HG03039 (cell line): ENCODE measurements around the gene NGRN.
"Not testable (repeated sequence)": the region's sequence is repeated elsewhere in the genome, so short reads cannot be mapped to it uniquely, and the experiment has no call there.

Experiments
- ATAC-seq: cut with Tn5 transposase; IDR thresholded peaks from one replicate; pipeline ENCODE4 v1.9.1; 2021; ENCODE audit warnings: mild to moderate bottlenecking, moderate library complexity; ENCODE audit not compliant: unreplicated experiment

NGRN gene

GRCh38 chr15:90281637-90282036, 16.2 kb downstream of the NGRN start:
- not testable (repeated sequence) for ATAC-seq

GRCh38 chr15:90286678-90287077, 21.2 kb downstream of the NGRN start:
- no peak for ATAC-seq

GRCh38 chr15:90287101-90287500, 21.6 kb downstream of the NGRN start:
- no peak for ATAC-seq

- ATAC-seq, result no peak
These were observed 22.5 kb downstream of the NGRN start for GRCh38 chr15:90287946-90288345.

- ATAC-seq, result no peak
These were observed 26.3 kb downstream of the NGRN start for GRCh38 chr15:90291679-90292356.

GRCh38 chr15:90293040-90293810, 27.8 kb downstream of the NGRN start:
- ATAC-seq, result not testable (repeated sequence)

- ATAC-seq, result no peak
These were observed 28.7 kb downstream of the NGRN start for GRCh38 chr15:90294159-90294558.

- no peak for ATAC-seq
These were observed 29.3 kb downstream of the NGRN start for GRCh38 chr15:90294601-90295269.

- no peak for ATAC-seq
These were observed 29.8 kb downstream of the NGRN start for GRCh38 chr15:90295270-90295648.

GRCh38 chr15:90296316-90296884, 30.9 kb downstream of the NGRN start:
- not testable (repeated sequence) for ATAC-seq

- no peak for ATAC-seq
These were observed 31.5 kb downstream of the NGRN start for GRCh38 chr15:90297021-90297420.

GRCh38 chr15:90300541-90300940, 35.1 kb downstream of the NGRN start:
- ATAC-seq, result no peak

GRCh38 chr15:90300988-90301706, 35.7 kb downstream of the NGRN start:
- no peak for ATAC-seq

GRCh38 chr15:90301707-90302300, 36.3 kb downstream of the NGRN start:
- no peak for ATAC-seq

- not testable (repeated sequence) for ATAC-seq
These were observed 39.9 kb downstream of the NGRN start for GRCh38 chr15:90305355-90305754.

- ATAC-seq, result no peak
These were observed 40.5 kb downstream of the NGRN start for GRCh38 chr15:90305932-90306331.

GRCh38 chr15:90306560-90306959, 41.1 kb downstream of the NGRN start:
- peak; percentile 70 for ATAC-seq

GRCh38 chr15:90307661-90308060, 42.2 kb downstream of the NGRN start:
- ATAC-seq, result no peak

- no peak for ATAC-seq
These were observed 43.5 kb downstream of the NGRN start for GRCh38 chr15:90309020-90309419.

- ATAC-seq, result no peak
These were observed 50.0 kb downstream of the NGRN start for GRCh38 chr15:90315278-90315982.
